Liver (tissue), 3 donors: ENCODE results near the gene PCNX2.

ENCODE experiments used
- FOXA2 ChIP-seq: IDR thresholded peaks from 2 replicates; pipeline ENCODE4 v1.6.1; 2016; ENCODE audit warnings: antibody characterized with exemption
- JUND ChIP-seq, 2 donors: IDR thresholded peaks; 2 replicates each; pipeline ENCODE4 v1.6.1; 2016; ENCODE audit warnings: antibody characterized with exemption in 2 of 2
- RAD21 ChIP-seq, 2 donors: IDR thresholded peaks; 2 replicates each; pipeline ENCODE4 v1.6.1; 2016; ENCODE audit warnings: antibody characterized with exemption in 2 of 2, mild to moderate bottlenecking in 2 of 2
- YY1 ChIP-seq: IDR thresholded peaks from 2 replicates; pipeline ENCODE4 v1.6.1; 2016; ENCODE audit warnings: antibody characterized with exemption, mild to moderate bottlenecking
- TF ChIP-seq, protein P1 (sequence below): fragments of 150-350 bp; IDR thresholded peaks from 2 replicates; pipeline ENCODE4 v1.5.1; 2017; ENCODE audit warnings: improper control_type of control experiment, low read depth, low read length; ENCODE audit not compliant: missing input control
- TF ChIP-seq, protein P2 (sequence below): IDR thresholded peaks from 2 replicates; pipeline ENCODE4 v1.6.1; 2016; ENCODE audit warnings: antibody characterized with exemption
- TF ChIP-seq, protein P3 (sequence below): IDR thresholded peaks from 2 replicates; pipeline ENCODE4 v1.6.1; 2016; ENCODE audit warnings: antibody characterized with exemption
- TF ChIP-seq, protein P4 (sequence below): IDR thresholded peaks from 2 replicates; pipeline ENCODE4 v1.6.1; 2016; ENCODE audit warnings: antibody characterized with exemption, mild to moderate bottlenecking
- donor health status: healthy.
- donor health status: healthy.

DNA sequence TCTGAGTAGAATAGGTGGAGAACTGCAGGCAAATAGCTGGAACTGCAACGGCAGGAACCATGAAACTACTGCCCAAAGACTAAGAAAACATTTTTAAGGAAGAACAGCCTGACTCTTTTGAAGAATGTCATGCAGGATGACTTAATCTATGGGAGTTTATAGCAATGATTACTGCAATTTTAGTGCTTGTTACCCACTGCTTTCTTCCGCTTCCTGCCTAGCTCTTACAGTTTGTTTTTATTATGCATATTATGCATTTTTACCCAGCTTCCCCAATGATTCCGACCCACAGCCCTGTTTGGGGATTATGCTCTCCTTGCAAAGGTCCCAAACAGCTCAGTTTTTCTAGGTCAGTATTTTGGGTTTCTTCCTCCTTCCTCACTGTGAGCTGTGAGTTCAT is 71.2 kb downstream of the PCNX2 start:
- TF ChIP-seq, protein P1, sequence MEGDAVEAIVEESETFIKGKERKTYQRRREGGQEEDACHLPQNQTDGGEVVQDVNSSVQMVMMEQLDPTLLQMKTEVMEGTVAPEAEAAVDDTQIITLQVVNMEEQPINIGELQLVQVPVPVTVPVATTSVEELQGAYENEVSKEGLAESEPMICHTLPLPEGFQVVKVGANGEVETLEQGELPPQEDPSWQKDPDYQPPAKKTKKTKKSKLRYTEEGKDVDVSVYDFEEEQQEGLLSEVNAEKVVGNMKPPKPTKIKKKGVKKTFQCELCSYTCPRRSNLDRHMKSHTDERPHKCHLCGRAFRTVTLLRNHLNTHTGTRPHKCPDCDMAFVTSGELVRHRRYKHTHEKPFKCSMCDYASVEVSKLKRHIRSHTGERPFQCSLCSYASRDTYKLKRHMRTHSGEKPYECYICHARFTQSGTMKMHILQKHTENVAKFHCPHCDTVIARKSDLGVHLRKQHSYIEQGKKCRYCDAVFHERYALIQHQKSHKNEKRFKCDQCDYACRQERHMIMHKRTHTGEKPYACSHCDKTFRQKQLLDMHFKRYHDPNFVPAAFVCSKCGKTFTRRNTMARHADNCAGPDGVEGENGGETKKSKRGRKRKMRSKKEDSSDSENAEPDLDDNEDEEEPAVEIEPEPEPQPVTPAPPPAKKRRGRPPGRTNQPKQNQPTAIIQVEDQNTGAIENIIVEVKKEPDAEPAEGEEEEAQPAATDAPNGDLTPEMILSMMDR, result no peak
- TF ChIP-seq YY1 (no peak), FOXA2 (no peak), JUND (IDR thresholded peaks at IDR 0.05) (no peak), RAD21 (IDR thresholded peaks at IDR 0.05) (no peak)
- TF ChIP-seq, protein P2, sequence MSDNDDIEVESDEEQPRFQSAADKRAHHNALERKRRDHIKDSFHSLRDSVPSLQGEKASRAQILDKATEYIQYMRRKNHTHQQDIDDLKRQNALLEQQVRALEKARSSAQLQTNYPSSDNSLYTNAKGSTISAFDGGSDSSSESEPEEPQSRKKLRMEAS, result no peak
- TF ChIP-seq, protein P3, sequence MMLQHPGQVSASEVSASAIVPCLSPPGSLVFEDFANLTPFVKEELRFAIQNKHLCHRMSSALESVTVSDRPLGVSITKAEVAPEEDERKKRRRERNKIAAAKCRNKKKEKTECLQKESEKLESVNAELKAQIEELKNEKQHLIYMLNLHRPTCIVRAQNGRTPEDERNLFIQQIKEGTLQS, result no peak
- TF ChIP-seq, protein P4, sequence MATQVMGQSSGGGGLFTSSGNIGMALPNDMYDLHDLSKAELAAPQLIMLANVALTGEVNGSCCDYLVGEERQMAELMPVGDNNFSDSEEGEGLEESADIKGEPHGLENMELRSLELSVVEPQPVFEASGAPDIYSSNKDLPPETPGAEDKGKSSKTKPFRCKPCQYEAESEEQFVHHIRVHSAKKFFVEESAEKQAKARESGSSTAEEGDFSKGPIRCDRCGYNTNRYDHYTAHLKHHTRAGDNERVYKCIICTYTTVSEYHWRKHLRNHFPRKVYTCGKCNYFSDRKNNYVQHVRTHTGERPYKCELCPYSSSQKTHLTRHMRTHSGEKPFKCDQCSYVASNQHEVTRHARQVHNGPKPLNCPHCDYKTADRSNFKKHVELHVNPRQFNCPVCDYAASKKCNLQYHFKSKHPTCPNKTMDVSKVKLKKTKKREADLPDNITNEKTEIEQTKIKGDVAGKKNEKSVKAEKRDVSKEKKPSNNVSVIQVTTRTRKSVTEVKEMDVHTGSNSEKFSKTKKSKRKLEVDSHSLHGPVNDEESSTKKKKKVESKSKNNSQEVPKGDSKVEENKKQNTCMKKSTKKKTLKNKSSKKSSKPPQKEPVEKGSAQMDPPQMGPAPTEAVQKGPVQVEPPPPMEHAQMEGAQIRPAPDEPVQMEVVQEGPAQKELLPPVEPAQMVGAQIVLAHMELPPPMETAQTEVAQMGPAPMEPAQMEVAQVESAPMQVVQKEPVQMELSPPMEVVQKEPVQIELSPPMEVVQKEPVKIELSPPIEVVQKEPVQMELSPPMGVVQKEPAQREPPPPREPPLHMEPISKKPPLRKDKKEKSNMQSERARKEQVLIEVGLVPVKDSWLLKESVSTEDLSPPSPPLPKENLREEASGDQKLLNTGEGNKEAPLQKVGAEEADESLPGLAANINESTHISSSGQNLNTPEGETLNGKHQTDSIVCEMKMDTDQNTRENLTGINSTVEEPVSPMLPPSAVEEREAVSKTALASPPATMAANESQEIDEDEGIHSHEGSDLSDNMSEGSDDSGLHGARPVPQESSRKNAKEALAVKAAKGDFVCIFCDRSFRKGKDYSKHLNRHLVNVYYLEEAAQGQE, result no peak
